ENCODE results near the gene RBMS1.

The RBMS1 gene

GRCh38 chr2:160335441-160335840 lies 158.2 kb downstream of the RBMS1 start:
- Histone ChIP-seq H3K9ac (ENCODE audit: low read length) (no peak overlapping the region), H3K4me1 (ENCODE audit: low read length) (no peaks in the 10 kb centered on the region), H3K27me3 (ENCODE audit: low read depth, low read length) (no peaks in the 10 kb centered on the region), H3K27ac (ENCODE audit: low read length) (no peak overlapping the region), H3K4me2 (ENCODE audit: low read length) (no peak overlapping the region), H3K79me2 (ENCODE audit: low read length) (no peaks in the 10 kb centered on the region), H2AFZ (ENCODE audit: low read depth, low read length) (no peak overlapping the region), H3K4me3 (ENCODE audit: low read length) (no peak overlapping the region), H3K36me3 (replicated peaks; ENCODE audit: low read depth, low read length) (no peaks in the 10 kb centered on the region), H4K20me1 (ENCODE audit: insufficient read depth, low read length) (no peaks in the 10 kb centered on the region), H3K9me3 (ENCODE audit: insufficient read depth, low read length) (no peaks in the 10 kb centered on the region)
- no peak for TF ChIP-seq EZH2phosphoT487 (IDR thresholded peaks at IDR 0.05; ENCODE audit: low read depth)
- TF ChIP-seq CTCF (IDR thresholded peaks at IDR 0.05; ENCODE audit: low read depth, low read length) = no peak

GRCh38 chr2:160334028-160334741 lies 159.4 kb downstream of the RBMS1 start:
- Histone ChIP-seq H3K79me2 (ENCODE audit: low read length) (no peaks in the 10 kb centered on the region), H3K9me3 (ENCODE audit: insufficient read depth, low read length) (no peaks in the 10 kb centered on the region), H3K4me3 (ENCODE audit: low read length) (no peak overlapping the region), H3K27ac (ENCODE audit: low read length) (no peak overlapping the region), H4K20me1 (ENCODE audit: insufficient read depth, low read length) (no peaks in the 10 kb centered on the region), H2AFZ (ENCODE audit: low read depth, low read length) (no peak overlapping the region), H3K9ac (ENCODE audit: low read length) (no peak overlapping the region), H3K27me3 (ENCODE audit: low read depth, low read length) (no peaks in the 10 kb centered on the region), H3K4me1 (ENCODE audit: low read length) (no peaks in the 10 kb centered on the region), H3K4me2 (ENCODE audit: low read length) (no peak overlapping the region), H3K36me3 (replicated peaks; ENCODE audit: low read depth, low read length) (no peaks in the 10 kb centered on the region)
- TF ChIP-seq CTCF (IDR thresholded peaks at IDR 0.05; ENCODE audit: low read depth, low read length) = no peak
- no peak for TF ChIP-seq EZH2phosphoT487 (IDR thresholded peaks at IDR 0.05; ENCODE audit: low read depth)

- Histone ChIP-seq H3K4me3 (ENCODE audit: low read length) (no peak overlapping the region), H3K4me1 (ENCODE audit: low read length) (no peaks in the 10 kb centered on the region), H3K36me3 (replicated peaks; ENCODE audit: low read depth, low read length) (no peaks in the 10 kb centered on the region), H3K27ac (ENCODE audit: low read length) (no peak overlapping the region), H3K9me3 (ENCODE audit: insufficient read depth, low read length) (no peaks in the 10 kb centered on the region), H3K9ac (ENCODE audit: low read length) (no peak overlapping the region), H2AFZ (ENCODE audit: low read depth, low read length) (no peak overlapping the region), H3K4me2 (ENCODE audit: low read length) (no peak overlapping the region), H3K27me3 (ENCODE audit: low read depth, low read length) (no peaks in the 10 kb centered on the region), H3K79me2 (ENCODE audit: low read length) (no peaks in the 10 kb centered on the region), H4K20me1 (ENCODE audit: insufficient read depth, low read length) (no peaks in the 10 kb centered on the region)
- TF ChIP-seq EZH2phosphoT487 (IDR thresholded peaks at IDR 0.05; ENCODE audit: low read depth) (no peak), CTCF (IDR thresholded peaks at IDR 0.05; ENCODE audit: low read depth, low read length) (no peak)
These were observed 160.1 kb downstream of the RBMS1 start for GRCh38 chr2:160333324-160334027.

- Histone ChIP-seq H3K4me1 (ENCODE audit: low read length) (0 out of 2 replicates have a peak, but pooled peaks cover 2% of the 10 kb centered on the region), H3K36me3 (replicated peaks; ENCODE audit: low read depth, low read length) (no peaks in the 10 kb centered on the region), H3K27ac (ENCODE audit: low read length) (no peak overlapping the region), H3K9me3 (ENCODE audit: insufficient read depth, low read length) (no peaks in the 10 kb centered on the region), H3K27me3 (ENCODE audit: low read depth, low read length) (no peaks in the 10 kb centered on the region), H2AFZ (ENCODE audit: low read depth, low read length) (no peak overlapping the region), H3K9ac (ENCODE audit: low read length) (no peak overlapping the region), H4K20me1 (ENCODE audit: insufficient read depth, low read length) (no peaks in the 10 kb centered on the region), H3K4me2 (ENCODE audit: low read length) (no peak overlapping the region), H3K4me3 (ENCODE audit: low read length) (no peak overlapping the region), H3K79me2 (ENCODE audit: low read length) (no peaks in the 10 kb centered on the region)
- no peak for TF ChIP-seq CTCF (IDR thresholded peaks at IDR 0.05; ENCODE audit: low read depth, low read length)
- no peak for TF ChIP-seq EZH2phosphoT487 (IDR thresholded peaks at IDR 0.05; ENCODE audit: low read depth)
These were observed 161.3 kb downstream of the RBMS1 start for GRCh38 chr2:160332318-160332717.

All from OCI-LY3 (cell line).